NCI-H526 (cell line): ENCODE data around the gene EHD4.
A peak's percentile ranks its signal among the peaks of the same experiment; 100 is the strongest.

Experiments used
- DNase-seq, 2 experiments: peaks; one replicate each; lab custom pipeline; 2025; lab: John Stamatoyannopoulos, UW

Gene EHD4

DNA sequence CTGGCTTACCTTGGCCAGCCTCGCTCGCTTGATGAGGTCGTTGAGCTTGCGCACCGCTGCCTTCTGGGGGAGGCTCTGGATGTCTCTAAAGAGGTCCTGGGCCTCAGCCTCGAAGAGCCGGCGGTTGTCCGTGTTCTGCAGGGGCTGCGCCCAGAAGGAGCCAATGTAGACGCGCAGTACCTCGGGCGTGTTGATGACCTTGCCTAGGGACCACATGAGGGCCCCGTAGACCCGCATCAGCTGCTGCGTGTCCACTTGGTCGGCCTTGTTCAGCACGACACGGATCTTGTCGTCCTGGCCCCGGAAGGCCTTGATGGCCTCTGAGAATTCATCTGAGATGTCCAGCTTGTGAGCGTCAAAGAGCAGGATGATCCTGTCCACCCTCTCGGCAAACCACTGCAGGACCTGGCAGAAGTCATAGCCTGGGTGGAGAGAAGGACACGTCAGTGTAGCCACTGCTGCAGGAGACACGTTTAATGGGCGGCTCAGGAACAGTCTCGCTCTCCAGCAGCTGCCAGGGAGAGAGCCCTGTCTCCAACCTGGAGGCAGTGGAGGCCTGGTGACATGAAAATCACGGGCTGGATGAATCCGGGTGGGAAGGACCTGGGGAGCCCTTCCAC, 53.0 kb downstream of the EHD4 start:
- DNase-seq = no peak

DNA sequence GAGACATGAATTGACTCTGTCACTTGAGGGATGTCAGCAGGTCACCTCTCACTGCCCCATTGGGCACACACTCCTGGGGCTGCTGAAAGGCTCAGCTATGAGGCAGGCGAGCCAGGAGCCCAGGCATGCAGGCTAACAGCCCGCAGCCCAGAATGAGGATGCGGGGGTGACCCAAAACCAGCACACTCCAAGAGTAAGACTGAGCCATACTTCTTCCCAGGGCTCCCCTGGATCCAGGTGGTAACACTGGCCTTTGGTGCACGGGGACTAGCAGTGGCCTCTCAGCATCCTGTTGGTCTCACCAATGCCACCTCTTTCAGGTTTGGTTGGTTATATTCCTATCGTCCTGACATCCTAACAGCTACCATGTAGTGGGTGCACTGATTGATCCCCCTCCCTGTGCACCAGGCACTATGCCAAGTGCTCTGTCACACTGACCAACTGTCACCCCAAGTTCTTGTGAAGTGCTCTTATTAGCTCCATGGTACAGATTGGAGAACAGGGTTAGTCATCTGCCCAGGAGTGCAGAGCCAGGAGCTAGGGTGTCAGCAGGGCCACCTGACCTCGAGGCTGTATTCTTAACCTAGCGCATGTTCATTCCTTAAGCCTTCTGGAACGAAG, 53.7 kb downstream of the EHD4 start:
- no peak for DNase-seq

DNA sequence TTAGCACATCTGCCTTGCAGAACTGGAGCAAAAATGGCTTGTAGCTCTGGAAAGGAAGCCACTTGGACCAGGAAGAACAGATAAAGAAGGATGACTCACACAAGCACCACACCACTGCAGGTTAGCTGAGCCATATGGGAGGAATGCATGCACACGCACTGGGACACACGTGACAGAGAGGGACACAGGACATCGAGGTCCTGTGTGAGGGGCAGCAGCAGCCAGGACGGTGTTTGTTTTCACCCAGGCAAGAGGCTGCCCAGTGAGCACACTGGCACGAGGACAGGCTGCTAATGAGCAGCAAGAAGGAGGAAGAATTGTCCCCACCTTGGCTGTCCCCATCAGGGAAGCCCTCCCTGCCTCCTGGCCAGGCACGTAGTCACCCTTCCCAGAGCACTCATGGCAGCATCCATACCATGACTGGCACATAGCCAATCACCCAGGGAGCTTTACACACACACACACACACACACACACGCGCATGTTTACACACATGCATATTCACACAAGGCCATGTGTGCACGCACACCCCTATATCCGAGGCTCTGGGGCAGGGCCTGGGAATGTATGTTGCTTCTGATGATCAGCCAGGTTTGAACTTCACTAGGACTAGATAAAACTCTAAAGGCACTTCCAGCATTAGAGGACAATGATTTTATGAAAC, 54.5 kb downstream of the EHD4 start:
- no peak for DNase-seq

- DNase-seq = no peak
Measured at GRCh38 chr15:41915255-41915994, 56.9 kb downstream of the EHD4 start.

GRCh38 chr15:41914411-41914810, 57.9 kb downstream of the EHD4 start:
- DNase-seq = no peak

- DNase-seq = no peak
Measured at GRCh38 chr15:41913256-41913655, 59.1 kb downstream of the EHD4 start.

DNA sequence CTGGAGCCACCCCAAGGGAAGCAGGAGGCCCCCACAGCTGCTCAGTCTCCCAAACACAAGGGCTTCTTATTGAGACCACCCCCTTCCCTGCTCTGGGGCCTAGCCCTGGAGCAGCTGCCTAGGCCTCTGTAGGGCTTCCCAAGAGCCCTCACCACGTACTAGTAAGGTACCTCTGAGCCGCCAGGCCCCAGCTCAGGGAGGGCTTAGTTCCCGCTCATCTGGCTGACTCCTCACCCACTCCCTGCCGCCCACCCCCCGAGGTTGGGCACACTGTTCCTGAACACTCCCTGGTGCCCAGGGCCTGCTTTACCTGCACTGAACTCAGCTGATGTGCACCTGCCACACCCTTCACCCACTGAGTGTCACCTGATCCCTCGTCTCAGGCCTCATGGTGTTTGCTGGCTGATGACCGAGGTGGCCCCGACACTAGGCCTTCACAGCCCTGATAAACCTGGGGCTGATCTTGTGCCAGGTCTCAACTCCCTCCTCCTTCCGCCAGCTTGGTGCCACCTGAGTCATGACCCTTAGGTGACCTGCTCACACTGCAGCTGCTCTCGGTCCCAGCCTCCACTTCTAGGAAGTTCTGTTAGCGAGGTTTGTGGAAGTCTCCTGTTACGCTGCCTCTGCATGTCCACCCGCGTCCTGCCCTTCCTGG, 60.5 kb downstream of the EHD4 start:
- DNase-seq = no peak

DNA sequence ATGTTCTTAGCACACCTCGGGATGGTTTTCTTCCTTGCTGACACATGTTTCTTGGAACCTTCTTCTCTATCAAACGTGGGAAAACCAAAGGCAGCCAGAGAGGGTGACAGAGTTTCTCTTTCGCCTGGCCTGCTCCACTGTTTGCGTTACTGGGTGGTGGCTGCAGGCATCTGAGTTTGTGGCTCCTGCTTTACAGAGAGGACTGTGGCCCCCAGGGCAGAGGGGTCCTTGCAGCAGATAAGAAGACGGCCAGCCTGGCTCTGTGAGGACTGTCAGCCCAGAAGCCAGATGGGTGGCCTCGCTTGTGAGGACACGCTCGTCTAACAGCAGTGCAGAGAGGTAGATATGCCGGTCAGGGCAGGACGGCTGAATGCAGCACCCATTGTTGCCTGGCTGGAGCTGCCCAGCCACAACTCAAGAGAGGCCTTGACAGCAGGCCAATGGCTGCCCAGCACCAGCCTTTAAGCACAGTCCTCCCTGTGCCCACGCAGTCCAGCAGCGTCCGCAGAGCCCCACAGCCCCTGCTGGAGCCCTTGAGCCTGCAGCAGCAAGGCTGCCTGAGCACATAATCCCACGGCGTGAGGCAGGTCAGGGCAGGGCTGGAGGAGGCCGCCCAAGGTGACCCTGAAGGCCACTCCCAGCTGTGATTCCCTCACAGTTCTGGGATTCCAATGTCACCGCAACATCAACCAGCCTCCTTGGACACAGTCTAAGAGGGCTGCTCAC, 63.5 kb downstream of the EHD4 start:
- no peak for DNase-seq

DNA sequence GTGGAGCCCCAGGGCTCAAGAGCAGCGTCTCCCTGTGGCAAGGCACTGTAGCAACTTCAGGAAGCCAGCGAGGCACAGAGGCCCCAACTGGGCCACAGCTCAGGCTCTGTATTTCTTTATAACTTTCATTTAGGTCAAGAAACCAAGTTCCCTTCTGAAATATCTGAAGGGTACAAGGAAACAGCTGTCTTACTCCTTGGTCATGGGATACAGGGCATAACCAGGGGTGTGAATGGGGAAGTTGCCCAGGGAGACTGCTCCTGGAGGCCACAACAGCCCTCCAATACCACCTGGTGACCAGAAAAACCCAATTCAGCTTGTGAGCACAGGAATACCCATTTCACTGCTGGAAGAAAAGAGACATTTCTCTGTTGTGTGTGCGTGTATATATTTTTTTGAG, 65.2 kb downstream of the EHD4 start:
- DNase-seq = no peak

- DNase-seq = no peak
Measured at GRCh38 chr15:41906608-41907007, 65.7 kb downstream of the EHD4 start.

- DNase-seq = no peak
Measured at GRCh38 chr15:41905036-41905793, 67.1 kb downstream of the EHD4 start.

GRCh38 chr15:41904541-41905005, 67.8 kb downstream of the EHD4 start:
- peak; percentile 33 to 74 for DNase-seq

DNA sequence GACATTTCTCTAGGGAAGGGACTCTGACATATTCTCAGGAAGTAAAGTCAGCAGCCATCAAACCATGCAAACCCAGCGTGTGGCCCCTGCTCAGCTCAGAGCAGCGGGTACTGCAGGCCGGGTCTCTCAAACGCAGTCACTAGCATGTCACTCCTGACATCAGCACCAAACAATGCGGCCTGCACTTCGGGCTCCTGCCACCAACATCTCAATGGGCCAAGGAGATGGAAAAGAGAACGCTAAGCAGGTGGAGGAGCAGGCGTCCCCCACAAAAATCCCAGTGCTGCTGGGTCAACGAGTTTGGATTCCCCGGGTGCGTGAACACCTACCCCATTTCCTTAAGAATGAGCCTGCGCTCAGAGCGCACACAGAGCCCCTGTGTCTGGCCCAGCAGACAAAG, 68.6 kb downstream of the EHD4 start:
- DNase-seq = no peak

- DNase-seq = no peak
Measured at GRCh38 chr15:41901431-41901830, 70.9 kb downstream of the EHD4 start.

DNA sequence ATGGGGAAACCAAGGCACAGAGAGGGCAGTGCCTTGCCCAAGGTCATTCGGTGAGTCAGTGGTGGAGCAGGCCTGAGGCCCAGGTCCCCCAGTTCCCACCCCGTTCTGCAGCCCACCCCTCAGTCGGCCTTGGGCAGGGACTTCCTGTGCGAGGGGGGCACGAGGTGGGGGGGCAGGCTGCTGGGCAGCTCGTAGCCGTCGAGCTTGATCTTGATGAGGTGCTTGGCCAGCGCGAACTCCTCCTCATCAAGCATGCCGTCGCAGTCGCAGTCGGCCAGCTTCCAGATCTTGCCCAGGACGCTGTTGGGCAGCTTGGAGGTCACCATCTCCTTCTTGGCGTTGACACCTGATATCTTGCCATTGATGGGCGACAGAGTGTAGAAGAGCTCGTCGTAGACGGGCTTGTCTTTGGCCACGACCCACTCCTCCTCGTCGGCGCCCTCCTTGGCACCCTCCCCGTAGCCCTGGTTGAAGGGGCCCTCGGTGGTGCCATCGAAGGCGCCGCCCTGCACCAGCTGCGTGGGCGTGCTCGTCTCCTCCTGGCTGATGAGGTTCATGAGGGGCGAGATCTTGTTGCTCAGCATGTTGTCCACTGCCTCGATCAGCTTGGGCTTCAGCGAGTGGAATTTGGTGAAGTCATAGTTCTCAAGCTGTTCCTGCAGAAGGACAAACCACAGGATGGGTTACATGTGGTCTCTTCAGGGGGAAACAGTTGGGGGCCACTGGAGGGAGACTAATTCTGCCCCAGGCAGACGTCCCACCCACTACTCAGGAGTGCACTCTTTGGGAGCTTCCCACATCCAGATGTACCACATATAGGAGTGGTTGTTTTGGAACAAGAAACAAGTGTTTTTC, 71.6 kb downstream of the EHD4 start:
- no peak for DNase-seq

GRCh38 chr15:41899854-41900442, 72.4 kb downstream of the EHD4 start:
- no peak for DNase-seq

- no peak for DNase-seq
Measured at GRCh38 chr15:41897363-41897799, 75.0 kb downstream of the EHD4 start.

- no peak for DNase-seq
Measured at GRCh38 chr15:41896566-41896965, 75.8 kb downstream of the EHD4 start.

- no peak for DNase-seq
Measured at GRCh38 chr15:41895957-41896356, 76.4 kb downstream of the EHD4 start.
